ENCODE data around the gene FBXO38. TPM values are rescaled to one million over a fixed set of nuclear protein-coding genes. Genes with fewer than 3 reads are reported as not detected.

The FBXO38 gene
- total RNA-seq, 6 donors from 2014 or later: 33.0 to 103 (median 61.6) TPM

DNA sequence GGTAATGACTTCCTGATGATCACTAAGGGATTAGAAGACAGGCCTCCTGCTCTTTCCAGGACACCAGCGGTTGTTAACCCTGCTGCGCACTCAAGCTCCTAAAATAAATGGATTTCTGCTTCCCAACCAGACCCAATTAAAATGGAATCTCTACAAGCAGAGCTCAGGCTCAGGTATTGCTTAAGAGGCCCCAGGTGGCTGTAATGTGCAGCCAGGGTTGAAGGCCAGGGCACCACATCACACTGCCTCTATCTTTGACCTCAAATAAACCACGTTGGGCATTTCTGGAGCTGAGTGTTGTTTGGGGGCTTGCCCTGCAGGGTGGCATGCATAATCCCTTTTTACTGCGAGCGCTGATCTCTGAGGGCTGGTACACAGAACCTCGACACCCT lies 108.0 kb downstream of the FBXO38 start:
- WGBS, 2 donors: 63 to 72% methylated on average over 4 to 6 of the region's 6 CpGs
- DNase-seq (no peak), ATAC-seq (ENCODE audit: low FRiP score in 2 of 2) (no peak)
- H3K27me3 ChIP-seq: no peaks in the 10 kb centered on the region
- no peak overlapping the region for H3K27ac ChIP-seq
- no peak for TF ChIP-seq POLR2A (IDR thresholded peaks at IDR 0.05)
- no peak for TF ChIP-seq POLR2AphosphoS5 (IDR thresholded peaks at IDR 0.05)
- no peak for TF ChIP-seq EP300 (IDR thresholded peaks at IDR 0.05)
- TF ChIP-seq, protein P1, sequence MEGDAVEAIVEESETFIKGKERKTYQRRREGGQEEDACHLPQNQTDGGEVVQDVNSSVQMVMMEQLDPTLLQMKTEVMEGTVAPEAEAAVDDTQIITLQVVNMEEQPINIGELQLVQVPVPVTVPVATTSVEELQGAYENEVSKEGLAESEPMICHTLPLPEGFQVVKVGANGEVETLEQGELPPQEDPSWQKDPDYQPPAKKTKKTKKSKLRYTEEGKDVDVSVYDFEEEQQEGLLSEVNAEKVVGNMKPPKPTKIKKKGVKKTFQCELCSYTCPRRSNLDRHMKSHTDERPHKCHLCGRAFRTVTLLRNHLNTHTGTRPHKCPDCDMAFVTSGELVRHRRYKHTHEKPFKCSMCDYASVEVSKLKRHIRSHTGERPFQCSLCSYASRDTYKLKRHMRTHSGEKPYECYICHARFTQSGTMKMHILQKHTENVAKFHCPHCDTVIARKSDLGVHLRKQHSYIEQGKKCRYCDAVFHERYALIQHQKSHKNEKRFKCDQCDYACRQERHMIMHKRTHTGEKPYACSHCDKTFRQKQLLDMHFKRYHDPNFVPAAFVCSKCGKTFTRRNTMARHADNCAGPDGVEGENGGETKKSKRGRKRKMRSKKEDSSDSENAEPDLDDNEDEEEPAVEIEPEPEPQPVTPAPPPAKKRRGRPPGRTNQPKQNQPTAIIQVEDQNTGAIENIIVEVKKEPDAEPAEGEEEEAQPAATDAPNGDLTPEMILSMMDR (IDR thresholded peaks at IDR 0.05): no peak
- no peaks in the 10 kb centered on the region for H3K9me3 ChIP-seq
- H3K4me1 ChIP-seq: no peaks in the 10 kb centered on the region
- H3K36me3 ChIP-seq: no peaks in the 10 kb centered on the region
- H3K4me3 ChIP-seq: no peak overlapping the region

DNA sequence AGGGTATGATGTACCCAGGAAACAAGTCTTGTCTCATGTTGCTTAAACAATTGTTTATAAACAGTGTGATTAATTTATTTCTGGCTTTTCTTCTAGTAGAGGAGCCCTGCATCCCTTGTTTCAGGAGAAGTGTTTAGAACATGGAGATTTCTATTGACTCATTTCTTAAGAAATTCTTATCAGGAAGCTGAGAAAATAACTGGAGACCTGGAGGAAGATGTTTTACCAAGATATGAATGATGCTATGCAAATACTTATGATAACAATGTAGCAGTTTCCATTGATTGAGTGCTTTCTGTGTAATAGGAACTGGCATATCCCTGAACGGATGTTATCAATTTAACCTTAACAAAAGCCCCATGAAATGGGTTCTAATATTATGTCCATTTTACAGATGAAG lies 108.6 kb downstream of the FBXO38 start:
- DNase-seq (no peak), ATAC-seq (ENCODE audit: low FRiP score in 2 of 2) (no peak)
- TF ChIP-seq, protein P1 (IDR thresholded peaks at IDR 0.05): no peak
- TF ChIP-seq EP300 (IDR thresholded peaks at IDR 0.05) (no peak), POLR2AphosphoS5 (IDR thresholded peaks at IDR 0.05) (no peak), POLR2A (IDR thresholded peaks at IDR 0.05) (no peak)
- Histone ChIP-seq H3K9me3 (no peaks in the 10 kb centered on the region), H3K27me3 (no peaks in the 10 kb centered on the region), H3K27ac (no peak overlapping the region), H3K4me3 (no peak overlapping the region), H3K36me3 (no peaks in the 10 kb centered on the region), H3K4me1 (no peaks in the 10 kb centered on the region)
- 74 to 76% methylated on average over 1 of the region's 1 CpG for WGBS, 2 donors

Small RNAs within 50 kb of the gene (small RNA-seq; reads per million reads assigned to genes)
- gene RF00017: 0 reads per million in 4 donors

Other genes with a start within 250 kb of the FBXO38 start
- not detected for gene SPINK14, start 215.4 kb upstream of the FBXO38 start, total RNA-seq
- gene SPINK6, start 180.9 kb upstream of the FBXO38 start, total RNA-seq: not detected
- not detected for gene MARCOL, start 145.4 kb upstream of the FBXO38 start, total RNA-seq
- gene SPINK13, start 115.2 kb upstream of the FBXO38 start, total RNA-seq: not detected
- gene SPINK7, start 71.5 kb upstream of the FBXO38 start, total RNA-seq: not detected
- gene SPINK9, start 48.4 kb upstream of the FBXO38 start, total RNA-seq: not detected